WTC11 (cell line): ENCODE measurements around the gene EMC1. TPM values are rescaled to one million over a fixed set of nuclear protein-coding genes. Genes with fewer than 3 reads are reported as not detected.

Experiments used
- ATAC-seq: fragments of 200-7000 bp; cut with Tn5 transposase; 2 replicates; pipeline ENCODE4 v1.10.0; 2021; ENCODE audit warnings: mild to moderate bottlenecking, moderate library complexity
- CTCF ChIA-PET: fragments of 300-600 bp; sonication (Branson Sonifier 250); formaldehyde crosslinking; loops from one replicate; lab custom pipeline; 2021; ENCODE audit warnings: antibody characterized with exemption; lab: Charles Lee
- POLR2A ChIA-PET: fragments of 350-600 bp; sonication (Branson Sonifier 250); formaldehyde crosslinking; loops from one replicate; lab custom pipeline; 2021; ENCODE audit warnings: antibody characterized with exemption; lab: Charles Lee
- DNase-seq: peaks from one replicate; pipeline ENCODE4 v3.0.0; 2021; ENCODE audit warnings: low spot score
- H3K27ac Mint-ChIP-seq: 2 replicates; pipeline ENCODE4 v1.8.0; 2021; ENCODE audit warnings: mixed read lengths
- H3K27me3 Mint-ChIP-seq: 2 replicates; pipeline ENCODE4 v1.8.0; 2021; ENCODE audit warnings: low read depth, mild to moderate bottlenecking, moderate library complexity, mixed read lengths
- H3K36me3 Mint-ChIP-seq: 2 replicates; pipeline ENCODE4 v1.8.0; 2021; ENCODE audit warnings: mixed read lengths
- H3K4me1 Mint-ChIP-seq: 2 replicates; pipeline ENCODE4 v1.8.0; 2022; ENCODE audit warnings: mixed read lengths
- H3K4me3 Mint-ChIP-seq: 2 replicates; pipeline ENCODE4 v1.8.0; 2021; ENCODE audit warnings: mild to moderate bottlenecking, moderate library complexity, mixed read lengths
- H3K9me3 Mint-ChIP-seq: 2 replicates; pipeline ENCODE4 v1.8.0; 2021; ENCODE audit warnings: mixed read lengths
- ELF4 ChIP-seq: sonication (generic); formaldehyde crosslinking; IDR thresholded peaks from 2 replicates; pipeline ENCODE4 v1.8.1; 2022; ENCODE audit warnings: low read depth, mild to moderate bottlenecking, moderate library complexity, missing genetic modification reagents
- ESRRA ChIP-seq: sonication (generic); formaldehyde crosslinking; IDR thresholded peaks from 2 replicates; pipeline ENCODE4 v1.8.1; 2022; ENCODE audit warnings: mild to moderate bottlenecking, missing genetic modification reagents, borderline replicate concordance
- ETV6 ChIP-seq: sonication (generic); formaldehyde crosslinking; IDR thresholded peaks from 2 replicates; pipeline ENCODE4 v1.8.1; 2022; ENCODE audit warnings: mild to moderate bottlenecking, missing genetic modification reagents
- FOXK1 ChIP-seq: sonication (generic); formaldehyde crosslinking; IDR thresholded peaks from 2 replicates; pipeline ENCODE4 v1.8.0; 2022; ENCODE audit warnings: mild to moderate bottlenecking, moderate library complexity, missing genetic modification reagents
- IRF2 ChIP-seq: sonication (generic); formaldehyde crosslinking; IDR thresholded peaks from 2 replicates; pipeline ENCODE4 v1.8.0; 2022; ENCODE audit warnings: low read depth, missing genetic modification reagents, borderline replicate concordance
- NFYB ChIP-seq: sonication (generic); formaldehyde crosslinking; conservative IDR thresholded peaks from 2 replicates; pipeline ENCODE4 v1.8.0; 2022; ENCODE audit warnings: low read depth, missing genetic modification reagents
- NR1H2 ChIP-seq: sonication (generic); formaldehyde crosslinking; IDR thresholded peaks from 2 replicates; pipeline ENCODE4 v1.9.0; 2021; ENCODE audit warnings: mild to moderate bottlenecking, moderate library complexity, missing genetic modification reagents
- SMAD4 ChIP-seq: sonication (generic); formaldehyde crosslinking; IDR thresholded peaks from 2 replicates; pipeline ENCODE4 v1.8.0; 2022; ENCODE audit warnings: mild to moderate bottlenecking, missing genetic modification reagents
- ZBTB21 ChIP-seq: sonication (generic); formaldehyde crosslinking; IDR thresholded peaks from 2 replicates; pipeline ENCODE4 v1.8.1; 2023; ENCODE audit warnings: mild to moderate bottlenecking, missing genetic modification reagents, borderline replicate concordance
- ZNF219 ChIP-seq: sonication (generic); formaldehyde crosslinking; IDR thresholded peaks from 2 replicates; pipeline ENCODE4 v1.8.0; 2023; ENCODE audit warnings: missing genetic modification reagents, mild to moderate bottlenecking, borderline replicate concordance
- ZNF317 ChIP-seq: sonication (generic); formaldehyde crosslinking; IDR thresholded peaks from 2 replicates; pipeline ENCODE4 v1.8.1; 2023; ENCODE audit warnings: low read depth, mild to moderate bottlenecking, moderate library complexity, missing genetic modification reagents, borderline replicate concordance
- ZNF416 ChIP-seq: fragments of 250-450 bp; sonication (Bioruptor Pico); IDR thresholded peaks from 2 replicates; pipeline ENCODE4 v1.9.0; 2021; ENCODE audit warnings: mild to moderate bottlenecking, inconsistent platforms
- ZNF423 ChIP-seq: fragments of 250-450 bp; sonication (Bioruptor Pico); IDR thresholded peaks from 2 replicates; pipeline ENCODE4 v2.1.2; 2022; ENCODE audit warnings: mild to moderate bottlenecking, moderate library complexity
- total RNA-seq: library from RNA; stranded (reverse); gene quantifications from 3 replicates; pipeline ENCODE4 v1.2.3, GENCODE V29; 2021
- TF ChIP-seq, protein P1 (sequence below): sonication (generic); formaldehyde crosslinking; IDR thresholded peaks from 2 replicates; pipeline ENCODE4 v1.8.1; 2023; ENCODE audit warnings: mild to moderate bottlenecking, moderate library complexity, missing genetic modification reagents
- TF ChIP-seq, protein P2 (sequence below): sonication (generic); formaldehyde crosslinking; IDR thresholded peaks from 2 replicates; pipeline ENCODE4 v1.8.1; 2023; ENCODE audit warnings: mild to moderate bottlenecking, missing genetic modification reagents
- TF ChIP-seq, protein P3 (sequence below): sonication (generic); formaldehyde crosslinking; IDR thresholded peaks from 2 replicates; pipeline ENCODE4 v1.8.0; 2022; ENCODE audit warnings: mild to moderate bottlenecking, missing genetic modification reagents
- TF ChIP-seq, protein P4 (sequence below): sonication (generic); formaldehyde crosslinking; IDR thresholded peaks from 2 replicates; pipeline ENCODE4 v1.8.1; 2023; ENCODE audit warnings: mild to moderate bottlenecking, missing genetic modification reagents, moderate library complexity
- TF ChIP-seq, protein P5 (sequence below): fragments of 250-450 bp; sonication (Bioruptor Pico); IDR thresholded peaks from 2 replicates; pipeline ENCODE4 v1.8.0; 2021; ENCODE audit warnings: mild to moderate bottlenecking
- TF ChIP-seq, protein P6 (sequence below): sonication (generic); formaldehyde crosslinking; IDR thresholded peaks from 2 replicates; pipeline ENCODE4 v1.8.1; 2023; ENCODE audit warnings: mild to moderate bottlenecking, missing genetic modification reagents, borderline replicate concordance
- TF ChIP-seq, protein P7 (sequence below): fragments of 250-450 bp; sonication (Bioruptor Pico); IDR thresholded peaks from 2 replicates; pipeline ENCODE4 v1.9.0; 2021; ENCODE audit warnings: moderate library complexity, mild to moderate bottlenecking, inconsistent platforms, borderline replicate concordance

EMC1 gene
- total RNA-seq, 1 experiment from 2014 or later: 53.5 TPM

DNA sequence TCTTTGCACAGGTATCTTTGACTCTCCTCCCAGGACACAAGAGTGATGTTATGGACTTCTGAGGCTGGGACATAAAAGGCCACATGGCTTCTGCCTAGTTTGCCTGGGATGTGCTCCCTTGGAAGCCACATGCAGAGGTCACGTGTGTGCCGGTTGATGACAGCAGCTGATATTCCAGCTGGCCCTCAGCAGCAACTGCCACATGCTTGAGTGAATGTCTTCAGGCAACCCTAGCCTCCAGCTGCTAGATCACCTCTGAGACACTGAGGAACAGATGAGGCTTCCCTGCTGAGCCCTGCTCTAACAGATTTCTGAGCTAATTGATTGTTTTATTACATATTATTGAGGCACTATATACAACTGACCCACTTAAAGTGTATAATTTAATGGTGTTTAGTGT lies 48.9 kb upstream of the EMC1 start (continued):
- TF ChIP-seq, protein P1, sequence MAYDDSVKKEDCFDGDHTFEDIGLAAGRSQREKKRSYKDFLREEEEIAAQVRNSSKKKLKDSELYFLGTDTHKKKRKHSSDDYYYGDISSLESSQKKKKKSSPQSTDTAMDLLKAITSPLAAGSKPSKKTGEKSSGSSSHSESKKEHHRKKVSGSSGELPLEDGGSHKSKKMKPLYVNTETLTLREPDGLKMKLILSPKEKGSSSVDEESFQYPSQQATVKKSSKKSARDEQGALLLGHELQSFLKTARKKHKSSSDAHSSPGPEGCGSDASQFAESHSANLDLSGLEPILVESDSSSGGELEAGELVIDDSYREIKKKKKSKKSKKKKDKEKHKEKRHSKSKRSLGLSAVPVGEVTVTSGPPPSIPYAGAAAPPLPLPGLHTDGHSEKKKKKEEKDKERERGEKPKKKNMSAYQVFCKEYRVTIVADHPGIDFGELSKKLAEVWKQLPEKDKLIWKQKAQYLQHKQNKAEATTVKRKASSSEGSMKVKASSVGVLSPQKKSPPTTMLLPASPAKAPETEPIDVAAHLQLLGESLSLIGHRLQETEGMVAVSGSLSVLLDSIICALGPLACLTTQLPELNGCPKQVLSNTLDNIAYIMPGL (CRISPR knock-in tag): no peak
- TF ChIP-seq IRF2 (CRISPR knock-in tag): no peak
- TF ChIP-seq SMAD4 (CRISPR knock-in tag): no peak
- TF ChIP-seq ZNF317 (CRISPR knock-in tag): no peak
- TF ChIP-seq, protein P2, sequence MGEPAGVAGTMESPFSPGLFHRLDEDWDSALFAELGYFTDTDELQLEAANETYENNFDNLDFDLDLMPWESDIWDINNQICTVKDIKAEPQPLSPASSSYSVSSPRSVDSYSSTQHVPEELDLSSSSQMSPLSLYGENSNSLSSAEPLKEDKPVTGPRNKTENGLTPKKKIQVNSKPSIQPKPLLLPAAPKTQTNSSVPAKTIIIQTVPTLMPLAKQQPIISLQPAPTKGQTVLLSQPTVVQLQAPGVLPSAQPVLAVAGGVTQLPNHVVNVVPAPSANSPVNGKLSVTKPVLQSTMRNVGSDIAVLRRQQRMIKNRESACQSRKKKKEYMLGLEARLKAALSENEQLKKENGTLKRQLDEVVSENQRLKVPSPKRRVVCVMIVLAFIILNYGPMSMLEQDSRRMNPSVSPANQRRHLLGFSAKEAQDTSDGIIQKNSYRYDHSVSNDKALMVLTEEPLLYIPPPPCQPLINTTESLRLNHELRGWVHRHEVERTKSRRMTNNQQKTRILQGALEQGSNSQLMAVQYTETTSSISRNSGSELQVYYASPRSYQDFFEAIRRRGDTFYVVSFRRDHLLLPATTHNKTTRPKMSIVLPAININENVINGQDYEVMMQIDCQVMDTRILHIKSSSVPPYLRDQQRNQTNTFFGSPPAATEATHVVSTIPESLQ (CRISPR knock-in tag): no peak
- TF ChIP-seq, protein P3, sequence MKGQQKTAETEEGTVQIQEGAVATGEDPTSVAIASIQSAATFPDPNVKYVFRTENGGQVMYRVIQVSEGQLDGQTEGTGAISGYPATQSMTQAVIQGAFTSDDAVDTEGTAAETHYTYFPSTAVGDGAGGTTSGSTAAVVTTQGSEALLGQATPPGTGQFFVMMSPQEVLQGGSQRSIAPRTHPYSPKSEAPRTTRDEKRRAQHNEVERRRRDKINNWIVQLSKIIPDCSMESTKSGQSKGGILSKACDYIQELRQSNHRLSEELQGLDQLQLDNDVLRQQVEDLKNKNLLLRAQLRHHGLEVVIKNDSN (CRISPR knock-in tag): no peak
- TF ChIP-seq, protein P4, sequence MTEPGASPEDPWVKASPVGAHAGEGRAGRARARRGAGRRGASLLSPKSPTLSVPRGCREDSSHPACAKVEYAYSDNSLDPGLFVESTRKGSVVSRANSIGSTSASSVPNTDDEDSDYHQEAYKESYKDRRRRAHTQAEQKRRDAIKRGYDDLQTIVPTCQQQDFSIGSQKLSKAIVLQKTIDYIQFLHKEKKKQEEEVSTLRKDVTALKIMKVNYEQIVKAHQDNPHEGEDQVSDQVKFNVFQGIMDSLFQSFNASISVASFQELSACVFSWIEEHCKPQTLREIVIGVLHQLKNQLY: no peak
- TF ChIP-seq, protein P5, sequence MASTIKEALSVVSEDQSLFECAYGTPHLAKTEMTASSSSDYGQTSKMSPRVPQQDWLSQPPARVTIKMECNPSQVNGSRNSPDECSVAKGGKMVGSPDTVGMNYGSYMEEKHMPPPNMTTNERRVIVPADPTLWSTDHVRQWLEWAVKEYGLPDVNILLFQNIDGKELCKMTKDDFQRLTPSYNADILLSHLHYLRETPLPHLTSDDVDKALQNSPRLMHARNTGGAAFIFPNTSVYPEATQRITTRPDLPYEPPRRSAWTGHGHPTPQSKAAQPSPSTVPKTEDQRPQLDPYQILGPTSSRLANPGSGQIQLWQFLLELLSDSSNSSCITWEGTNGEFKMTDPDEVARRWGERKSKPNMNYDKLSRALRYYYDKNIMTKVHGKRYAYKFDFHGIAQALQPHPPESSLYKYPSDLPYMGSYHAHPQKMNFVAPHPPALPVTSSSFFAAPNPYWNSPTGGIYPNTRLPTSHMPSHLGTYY (CRISPR knock-in tag): no peak
- no peak for TF ChIP-seq ZNF423
- no peak for TF ChIP-seq FOXK1
- TF ChIP-seq, protein P6, sequence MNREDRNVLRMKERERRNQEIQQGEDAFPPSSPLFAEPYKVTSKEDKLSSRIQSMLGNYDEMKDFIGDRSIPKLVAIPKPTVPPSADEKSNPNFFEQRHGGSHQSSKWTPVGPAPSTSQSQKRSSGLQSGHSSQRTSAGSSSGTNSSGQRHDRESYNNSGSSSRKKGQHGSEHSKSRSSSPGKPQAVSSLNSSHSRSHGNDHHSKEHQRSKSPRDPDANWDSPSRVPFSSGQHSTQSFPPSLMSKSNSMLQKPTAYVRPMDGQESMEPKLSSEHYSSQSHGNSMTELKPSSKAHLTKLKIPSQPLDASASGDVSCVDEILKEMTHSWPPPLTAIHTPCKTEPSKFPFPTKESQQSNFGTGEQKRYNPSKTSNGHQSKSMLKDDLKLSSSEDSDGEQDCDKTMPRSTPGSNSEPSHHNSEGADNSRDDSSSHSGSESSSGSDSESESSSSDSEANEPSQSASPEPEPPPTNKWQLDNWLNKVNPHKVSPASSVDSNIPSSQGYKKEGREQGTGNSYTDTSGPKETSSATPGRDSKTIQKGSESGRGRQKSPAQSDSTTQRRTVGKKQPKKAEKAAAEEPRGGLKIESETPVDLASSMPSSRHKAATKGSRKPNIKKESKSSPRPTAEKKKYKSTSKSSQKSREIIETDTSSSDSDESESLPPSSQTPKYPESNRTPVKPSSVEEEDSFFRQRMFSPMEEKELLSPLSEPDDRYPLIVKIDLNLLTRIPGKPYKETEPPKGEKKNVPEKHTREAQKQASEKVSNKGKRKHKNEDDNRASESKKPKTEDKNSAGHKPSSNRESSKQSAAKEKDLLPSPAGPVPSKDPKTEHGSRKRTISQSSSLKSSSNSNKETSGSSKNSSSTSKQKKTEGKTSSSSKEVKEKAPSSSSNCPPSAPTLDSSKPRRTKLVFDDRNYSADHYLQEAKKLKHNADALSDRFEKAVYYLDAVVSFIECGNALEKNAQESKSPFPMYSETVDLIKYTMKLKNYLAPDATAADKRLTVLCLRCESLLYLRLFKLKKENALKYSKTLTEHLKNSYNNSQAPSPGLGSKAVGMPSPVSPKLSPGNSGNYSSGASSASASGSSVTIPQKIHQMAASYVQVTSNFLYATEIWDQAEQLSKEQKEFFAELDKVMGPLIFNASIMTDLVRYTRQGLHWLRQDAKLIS (CRISPR knock-in tag): no peak
- TF ChIP-seq ZNF416 (CRISPR knock-in tag): no peak
- TF ChIP-seq ETV6 (CRISPR knock-in tag): no peak

DNA sequence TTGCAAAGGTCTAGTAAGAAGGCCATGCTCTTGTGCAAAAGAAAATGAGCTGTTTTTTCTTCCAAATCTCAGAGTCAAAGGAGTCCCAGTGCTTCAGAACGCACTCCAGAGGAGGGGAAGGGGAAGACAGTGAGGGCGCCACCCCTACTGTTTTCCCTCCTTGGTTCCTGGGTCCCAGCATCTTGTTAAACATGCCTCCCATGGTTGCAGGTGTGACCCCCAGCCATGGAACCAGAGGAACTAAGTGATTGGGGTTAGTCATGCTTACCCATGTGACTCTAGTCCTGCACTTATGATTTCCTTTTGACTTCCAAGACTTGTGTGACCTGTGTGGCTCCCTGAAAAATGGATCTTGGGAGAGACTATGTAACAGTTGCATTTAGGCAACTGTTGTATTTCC lies 43.3 kb upstream of the EMC1 start:
- POLR2A ChIA-PET: no interaction called here
- Mint-ChIP-seq H3K9me3 (peaks cover 52% of the 10 kb centered on the region), H3K4me3 (no peak overlapping the region)

More for the DNA sequence above, 43.3 kb upstream of the EMC1 start:
- Mint-ChIP-seq H3K27me3 (peaks cover 30% of the 10 kb centered on the region), H3K4me1 (no peaks in the 10 kb centered on the region), H3K36me3 (peaks cover 35% of the 10 kb centered on the region), H3K27ac (no peak overlapping the region)
- DNase-seq (no peak), ATAC-seq (no peak)
- TF ChIP-seq ESRRA (CRISPR knock-in tag) (no peak), NR1H2 (CRISPR knock-in tag) (no peak), NFYB (no peak), ELF4 (CRISPR knock-in tag) (no peak), ZBTB21 (no peak), ZNF219 (CRISPR knock-in tag) (no peak)
- TF ChIP-seq, protein P7, sequence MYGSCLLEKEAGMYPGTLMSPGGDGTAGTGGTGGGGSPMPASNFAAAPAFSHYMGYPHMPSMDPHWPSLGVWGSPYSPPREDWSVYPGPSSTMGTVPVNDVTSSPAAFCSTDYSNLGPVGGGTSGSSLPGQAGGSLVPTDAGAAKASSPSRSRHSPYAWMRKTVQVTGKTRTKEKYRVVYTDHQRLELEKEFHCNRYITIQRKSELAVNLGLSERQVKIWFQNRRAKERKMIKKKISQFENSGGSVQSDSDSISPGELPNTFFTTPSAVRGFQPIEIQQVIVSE: no peak
- CTCF ChIA-PET: no interaction called here
